Esophagus muscularis mucosa (tissue), 4 donors: ENCODE data around the gene ALG3.

Experiments used
- CTCF ChIP-seq, 3 experiments: fragments of 200-600 bp in 2 of 3; fragments of 450-650 bp in 1 of 3; sonication (generic) in 2 of 3; IDR thresholded peaks; one replicate each; pipeline ENCODE4 v1.5.1; 2017 to 2019; ENCODE audit warnings: antibody characterized with exemption in 3 of 3, mild to moderate bottlenecking in 2 of 3, moderate library complexity in 1 of 3
- EP300 ChIP-seq: sonication (generic); formaldehyde crosslinking; IDR thresholded peaks from one replicate; pipeline ENCODE4 v1.6.1; 2017; ENCODE audit warnings: antibody characterized with exemption
- POLR2A ChIP-seq: fragments of 450-650 bp; IDR thresholded peaks from one replicate; pipeline ENCODE4 v1.6.1; 2017; ENCODE audit warnings: antibody characterized with exemption, moderate library complexity, mild to moderate bottlenecking, low read depth
- POLR2AphosphoS5 ChIP-seq, 2 donors: sonication (generic); formaldehyde crosslinking; IDR thresholded peaks; one replicate each; pipeline ENCODE4 v1.6.1; 2017; ENCODE audit warnings: antibody characterized with exemption in 2 of 2

GRCh38 chr3:184259878-184260723 lies 11.3 kb upstream of the ALG3 start:
- TF ChIP-seq CTCF (IDR thresholded peaks at IDR 0.05): no peak
- no peak for TF ChIP-seq EP300
- TF ChIP-seq POLR2A: no peak
- no peak for TF ChIP-seq POLR2AphosphoS5 (IDR thresholded peaks at IDR 0.05)
